GM18507 (cell line): ENCODE measurements around the gene GRIN2A.

Source experiments
- DNase-seq: peaks from one replicate; pipeline ENCODE4 v3.0.0; 2011; ENCODE audit warnings: low read depth; ENCODE audit not compliant: insufficient read length; ENCODE audit errors: extremely low spot score
- FAIRE-seq: peaks from 2 replicates; lab custom pipeline; 2011; peaks lifted over from hg19 to GRCh38; lab: Jason Lieb, UNC

The GRIN2A gene

DNA sequence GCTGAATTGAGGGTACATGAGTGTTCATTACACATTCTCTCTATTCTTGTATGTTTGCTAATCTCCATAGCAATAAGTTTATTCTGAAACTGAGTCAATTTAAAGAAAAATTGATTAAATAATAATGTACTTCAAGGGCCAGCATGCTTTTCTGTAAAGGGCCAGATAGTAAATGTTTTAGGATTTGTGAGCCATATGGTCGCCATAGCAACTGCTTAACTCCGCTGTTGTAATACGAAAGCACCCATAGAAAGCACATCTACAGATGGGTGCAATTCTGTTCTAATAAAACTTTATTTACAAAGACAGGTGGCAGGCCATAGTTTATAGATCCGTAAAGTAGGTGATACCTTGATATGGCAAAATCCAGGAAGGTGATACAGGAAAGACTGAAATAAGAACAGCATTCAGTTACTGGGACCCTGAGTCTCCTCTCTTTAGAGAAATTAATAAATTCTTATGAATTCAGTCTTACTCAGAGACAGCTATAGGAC lies 36.6 kb downstream of the GRIN2A start:
- FAIRE-seq (no peak), DNase-seq (no peak)

DNA sequence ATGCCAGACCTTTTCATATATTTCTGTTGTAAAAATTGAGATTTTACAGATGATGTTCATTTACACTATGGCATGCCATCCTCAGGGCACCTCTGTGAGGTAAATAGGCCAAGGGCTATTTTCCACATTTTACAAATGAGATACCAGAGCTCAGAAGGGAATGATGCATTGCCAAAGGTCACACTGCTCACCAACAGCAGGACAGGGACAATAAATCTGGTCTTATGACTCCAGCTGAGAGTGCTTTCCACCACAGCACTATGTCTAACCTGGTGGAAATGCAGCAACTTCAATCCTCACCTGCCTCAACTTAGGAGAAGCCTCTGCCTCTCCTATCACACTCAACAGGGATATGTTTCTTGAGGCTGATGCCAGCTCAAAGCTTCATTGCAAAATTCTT lies 40.6 kb downstream of the GRIN2A start:
- FAIRE-seq (no peak), DNase-seq (no peak)

DNA sequence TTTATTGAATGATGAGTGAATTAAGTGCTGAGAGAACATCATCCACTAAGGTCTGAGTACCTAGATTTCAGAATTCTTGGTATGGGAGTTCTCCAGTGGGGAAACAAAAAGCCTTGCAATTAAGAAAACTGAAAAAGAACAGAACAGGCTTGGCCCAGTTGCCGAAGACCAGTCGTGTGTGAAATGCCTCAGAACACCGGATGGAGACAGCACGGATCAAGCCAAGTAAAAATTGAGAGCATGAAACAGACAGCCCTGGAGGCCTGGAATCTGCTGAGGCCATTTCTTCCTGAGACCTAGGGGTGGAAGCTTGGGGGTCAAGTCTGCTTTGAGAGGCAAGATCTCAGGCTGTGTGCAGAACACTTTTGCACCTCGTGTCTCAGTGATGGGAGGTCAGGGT lies 43.3 kb downstream of the GRIN2A start:
- DNase-seq (no peak), FAIRE-seq (no peak)

DNA sequence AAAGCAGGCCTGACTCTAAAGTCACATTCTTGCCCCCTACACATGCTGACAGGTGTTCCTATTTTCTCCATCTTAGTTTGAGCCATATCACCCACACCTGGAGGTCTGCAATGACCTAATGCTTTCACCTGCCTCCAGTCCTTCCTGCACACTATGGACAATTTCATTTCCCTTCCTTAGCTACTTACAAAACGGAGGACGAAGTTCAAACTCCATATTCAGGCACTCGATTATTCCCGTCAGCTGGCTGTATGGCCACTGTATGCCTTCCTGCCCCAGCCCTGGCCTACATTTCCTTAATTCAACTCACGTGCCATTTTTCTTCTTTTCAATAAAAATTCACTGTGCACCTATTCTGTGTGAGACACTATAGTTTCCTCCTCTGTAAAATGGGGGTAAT lies 44.9 kb downstream of the GRIN2A start:
- DNase-seq (no peak), FAIRE-seq (no peak)

DNA sequence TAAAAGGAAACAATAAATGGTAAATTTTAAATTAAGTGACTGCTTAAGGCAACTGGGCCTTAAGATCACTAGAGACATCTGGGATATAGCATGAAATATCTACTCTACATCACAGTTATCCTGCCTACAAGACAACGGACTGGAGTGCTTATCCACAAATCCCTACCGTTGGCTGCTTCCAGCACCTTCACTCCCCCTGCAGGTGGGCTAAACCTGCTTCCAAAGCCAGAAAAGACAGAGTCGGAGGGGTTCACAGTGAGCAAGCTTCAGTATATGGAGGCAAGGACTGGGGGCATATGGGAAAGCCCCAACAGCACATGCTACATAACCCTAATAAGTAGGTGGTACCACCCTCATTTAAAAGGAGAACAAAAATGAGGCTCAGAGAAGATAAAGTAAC lies 45.3 kb downstream of the GRIN2A start:
- FAIRE-seq: no peak
- DNase-seq: no peak

DNA sequence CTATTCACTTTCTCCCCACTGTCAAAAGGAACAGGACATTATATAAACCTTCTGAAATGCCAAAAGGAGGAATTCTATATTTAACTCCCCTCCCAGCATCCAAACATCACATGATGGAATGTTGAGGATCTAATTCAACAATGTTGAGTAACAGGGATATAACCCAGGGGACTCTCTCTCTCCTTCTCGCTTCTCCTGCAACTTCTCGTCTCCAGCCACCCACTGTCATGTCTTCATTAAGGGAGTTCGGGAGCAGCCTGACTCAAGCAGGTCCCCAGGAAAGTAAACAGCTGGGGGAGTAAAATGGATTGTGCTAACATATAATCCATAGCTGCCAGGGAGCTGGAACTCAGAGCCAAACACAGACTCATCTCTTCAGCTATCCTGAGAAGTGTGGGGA lies 51.7 kb downstream of the GRIN2A start:
- FAIRE-seq (no peak), DNase-seq (no peak)

DNA sequence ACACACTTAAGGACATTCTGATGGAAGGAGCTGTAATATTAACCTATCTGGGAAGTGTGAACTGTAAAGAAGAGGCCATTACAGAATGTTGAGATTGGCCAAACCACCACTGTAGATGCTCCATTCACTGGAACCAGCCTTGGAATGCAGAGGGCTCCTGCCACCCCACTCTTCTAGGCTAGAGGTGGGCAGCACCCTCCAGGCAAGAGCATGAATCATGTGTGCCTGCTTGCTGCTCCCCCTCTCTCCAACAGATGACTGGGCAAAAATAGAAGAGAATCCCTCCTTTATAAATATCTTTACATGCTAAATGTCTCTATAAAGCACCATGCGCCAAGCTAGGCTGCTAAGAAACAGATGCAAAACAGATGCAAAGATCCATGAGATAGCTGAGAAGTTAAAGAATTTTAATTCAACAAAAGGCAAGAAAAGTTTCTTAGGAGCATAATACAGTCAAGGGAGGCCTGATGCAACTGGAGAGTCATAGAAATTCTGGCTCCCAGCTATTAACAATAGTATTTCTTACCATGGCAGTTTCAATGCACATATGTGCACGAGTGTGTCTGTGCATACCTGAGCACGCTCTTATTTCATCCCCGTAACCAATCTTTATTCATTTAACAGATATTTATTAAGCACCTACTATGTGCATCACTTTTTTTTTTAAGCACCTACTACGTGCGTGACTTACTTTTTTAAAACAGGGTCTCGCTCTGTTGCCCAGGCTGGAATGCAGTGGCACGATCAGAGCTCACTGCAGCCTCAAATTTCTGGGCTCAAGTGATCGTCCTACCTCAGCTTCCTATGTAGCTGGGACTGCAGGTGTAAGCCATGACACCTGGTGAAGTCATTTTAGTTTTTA lies 53.6 kb downstream of the GRIN2A start:
- no peak for DNase-seq
- no peak for FAIRE-seq

DNA sequence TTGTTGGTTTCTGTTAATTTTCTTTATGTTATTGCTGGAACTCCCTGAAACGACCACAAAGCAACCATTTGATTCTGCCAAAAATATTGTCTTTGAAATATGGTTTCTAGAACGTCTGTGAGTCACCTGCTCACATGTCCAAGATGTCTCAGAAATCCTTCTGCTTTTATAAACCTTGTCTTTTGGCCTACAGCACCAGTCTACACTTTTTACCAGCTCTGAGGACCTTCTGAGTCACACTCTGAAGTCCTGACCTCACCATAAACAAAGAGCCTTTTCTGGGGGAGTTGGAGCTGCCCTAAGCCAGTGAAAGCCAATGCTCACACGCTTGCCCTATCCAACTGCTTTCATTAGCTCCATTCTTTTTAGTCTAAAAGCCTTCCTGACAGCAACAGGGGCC lies 55.5 kb downstream of the GRIN2A start:
- FAIRE-seq: no peak

DNA sequence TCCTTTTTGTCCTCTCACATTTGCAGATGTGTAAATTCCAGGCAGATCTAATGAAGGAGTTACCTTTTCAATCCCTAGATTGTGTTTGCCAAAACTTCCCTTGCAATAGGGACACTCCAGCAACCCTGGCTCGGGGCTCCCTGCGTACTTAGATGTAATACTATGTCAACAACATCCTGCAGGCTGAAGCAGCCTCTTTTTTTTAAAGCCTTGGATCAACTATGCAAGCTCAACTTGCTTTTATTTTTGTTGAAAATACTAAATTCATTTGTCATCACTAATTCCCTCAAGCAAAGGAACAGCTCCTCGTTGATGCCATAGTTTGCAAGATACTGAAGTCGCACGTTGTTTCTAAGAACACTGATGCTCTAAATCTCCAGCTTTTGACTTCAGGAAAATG lies 59.1 kb downstream of the GRIN2A start:
- FAIRE-seq (no peak), DNase-seq (no peak)

More for the DNA sequence above, 55.5 kb downstream of the GRIN2A start:
- no peak for DNase-seq

DNA sequence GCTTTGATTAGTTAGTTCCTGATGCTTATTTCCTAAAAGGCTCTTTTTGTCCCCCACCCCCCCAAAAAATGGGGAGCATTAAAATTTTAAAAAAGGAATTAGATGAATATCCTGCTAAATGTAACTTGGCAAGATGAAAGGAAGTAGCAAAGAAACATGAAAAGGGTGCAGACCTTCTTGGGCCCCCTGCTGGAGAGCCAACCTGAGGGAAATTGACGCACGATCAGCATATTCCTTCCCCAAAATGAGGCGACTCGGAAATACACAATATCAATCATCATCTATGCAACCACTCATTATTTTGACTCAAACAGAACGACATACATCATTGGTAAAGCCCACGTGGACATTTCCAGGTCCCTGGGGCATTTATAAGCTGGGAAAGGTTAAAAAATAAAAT lies 59.7 kb downstream of the GRIN2A start:
- DNase-seq (no peak), FAIRE-seq (no peak)

DNA sequence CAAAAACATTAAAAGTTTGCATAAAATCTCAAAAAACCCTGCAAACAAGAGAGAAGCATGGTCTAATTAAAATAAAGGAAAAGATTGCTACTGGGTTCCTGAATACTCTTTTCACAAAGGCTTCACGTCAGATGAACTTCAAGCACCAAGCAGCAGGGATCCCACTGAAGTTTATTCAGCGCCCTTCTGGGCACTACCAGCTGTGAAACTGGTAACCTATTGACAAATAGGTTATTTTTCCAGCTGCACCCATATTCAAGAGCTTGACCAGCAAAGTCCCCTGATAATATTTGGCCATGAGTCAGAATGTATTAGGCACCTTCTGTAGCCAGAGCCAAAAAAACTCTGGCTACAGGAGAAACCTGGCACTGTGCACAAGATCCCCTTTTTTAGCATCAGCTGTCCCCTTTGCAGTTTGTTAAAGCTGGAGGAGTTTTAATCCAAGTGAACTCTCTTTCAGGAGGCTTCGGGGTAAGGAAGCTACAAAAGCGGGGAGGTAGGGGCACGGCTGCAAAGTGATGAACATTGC lies 60.3 kb downstream of the GRIN2A start:
- DNase-seq (no peak), FAIRE-seq (no peak)

DNA sequence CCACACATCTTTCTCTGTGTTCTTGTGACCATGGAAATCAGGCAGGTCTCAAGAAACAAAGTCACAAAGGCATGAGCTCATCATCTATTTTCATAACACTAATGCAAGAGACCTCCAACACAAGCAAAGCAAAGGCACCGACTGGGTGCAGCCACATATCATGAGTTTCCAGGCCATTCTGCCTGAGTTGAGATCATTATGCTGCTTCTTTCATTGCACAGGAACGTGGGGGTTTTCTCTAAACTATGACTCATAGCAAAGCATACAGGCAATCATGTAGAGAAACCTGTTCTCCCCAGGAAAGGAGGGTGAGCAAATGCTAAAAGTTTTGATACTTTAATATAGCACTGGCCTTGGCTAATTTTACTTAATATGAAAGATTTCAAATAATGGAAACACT lies 60.7 kb downstream of the GRIN2A start:
- DNase-seq (no peak), FAIRE-seq (no peak)

DNA sequence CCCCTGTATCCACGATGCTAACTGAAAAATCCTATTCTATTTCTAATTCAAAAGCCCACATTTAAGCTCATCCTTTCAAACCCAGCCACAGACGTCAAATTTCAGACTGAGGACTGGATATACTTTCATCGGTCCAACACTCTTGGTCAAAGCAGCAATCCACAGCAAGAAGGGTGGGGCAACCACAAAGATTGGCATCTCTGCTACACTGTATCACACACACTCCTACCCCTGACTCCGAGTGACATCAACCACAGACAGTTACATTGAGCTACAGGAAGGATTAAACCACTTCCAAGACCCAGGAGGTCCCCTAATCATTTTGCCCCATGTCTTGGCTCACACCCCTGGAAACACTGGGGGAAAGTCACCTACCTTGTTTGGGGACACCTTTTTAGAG lies 61.3 kb downstream of the GRIN2A start:
- DNase-seq: no peak
- FAIRE-seq: no peak

DNA sequence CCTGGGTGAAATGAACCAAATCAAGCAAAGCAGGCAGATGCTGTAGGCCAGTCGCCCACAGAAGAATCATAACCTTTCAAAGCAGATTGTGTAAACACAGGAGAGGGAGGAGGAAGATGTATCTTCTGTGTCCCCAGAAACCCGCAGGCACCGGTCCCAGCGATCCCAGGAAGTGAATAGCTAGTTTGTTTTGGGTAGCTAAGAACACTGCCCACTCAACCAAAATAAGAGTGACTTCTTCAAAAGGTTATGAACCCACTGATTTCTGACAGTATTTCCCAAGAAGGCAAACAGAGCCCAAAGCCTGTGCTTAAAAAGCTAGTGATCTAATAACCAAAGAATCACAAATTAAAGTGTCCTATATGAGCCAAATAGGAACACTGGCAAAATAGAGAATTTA lies 67.8 kb downstream of the GRIN2A start:
- FAIRE-seq: no peak
- no peak for DNase-seq

DNA sequence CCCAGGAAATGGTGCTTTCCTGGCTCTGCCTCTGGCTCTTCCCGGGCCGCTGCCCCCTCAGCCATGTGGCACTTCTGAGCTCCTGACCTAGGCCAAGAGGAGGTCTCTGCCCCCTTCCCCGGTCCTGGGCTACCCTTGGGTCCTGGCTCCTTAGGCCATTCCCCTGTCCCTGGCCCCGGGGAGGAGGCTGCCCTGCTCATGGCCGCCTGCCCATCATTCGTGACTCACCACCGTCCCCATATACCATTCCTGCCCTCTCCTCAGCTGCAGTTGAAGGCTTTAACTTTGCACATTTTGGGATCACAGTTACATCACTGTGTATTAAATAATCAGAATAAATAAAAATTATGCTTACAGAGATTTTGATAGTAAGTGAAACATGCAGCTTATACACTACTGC lies 69.0 kb downstream of the GRIN2A start:
- DNase-seq: no peak
- no peak for FAIRE-seq

DNA sequence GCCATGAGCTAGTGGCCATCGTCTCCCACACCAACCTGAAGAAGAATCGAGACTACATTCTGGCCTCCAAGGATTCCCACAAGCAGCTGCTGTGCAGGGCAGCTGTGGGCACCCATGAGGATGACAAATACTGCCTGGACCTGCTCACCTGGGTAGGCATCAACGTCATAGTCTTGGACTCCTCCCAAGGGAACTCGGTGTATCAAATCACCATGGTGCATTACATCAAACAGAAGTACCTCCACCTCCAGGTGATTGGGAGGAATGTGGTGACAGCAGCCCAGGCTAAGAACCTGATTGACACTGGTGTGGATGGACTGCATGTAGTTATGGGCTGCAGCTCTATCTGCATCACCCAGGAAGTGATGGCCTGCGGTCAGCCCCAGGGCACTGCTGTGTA lies 70.2 kb downstream of the GRIN2A start:
- no peak for FAIRE-seq

DNA sequence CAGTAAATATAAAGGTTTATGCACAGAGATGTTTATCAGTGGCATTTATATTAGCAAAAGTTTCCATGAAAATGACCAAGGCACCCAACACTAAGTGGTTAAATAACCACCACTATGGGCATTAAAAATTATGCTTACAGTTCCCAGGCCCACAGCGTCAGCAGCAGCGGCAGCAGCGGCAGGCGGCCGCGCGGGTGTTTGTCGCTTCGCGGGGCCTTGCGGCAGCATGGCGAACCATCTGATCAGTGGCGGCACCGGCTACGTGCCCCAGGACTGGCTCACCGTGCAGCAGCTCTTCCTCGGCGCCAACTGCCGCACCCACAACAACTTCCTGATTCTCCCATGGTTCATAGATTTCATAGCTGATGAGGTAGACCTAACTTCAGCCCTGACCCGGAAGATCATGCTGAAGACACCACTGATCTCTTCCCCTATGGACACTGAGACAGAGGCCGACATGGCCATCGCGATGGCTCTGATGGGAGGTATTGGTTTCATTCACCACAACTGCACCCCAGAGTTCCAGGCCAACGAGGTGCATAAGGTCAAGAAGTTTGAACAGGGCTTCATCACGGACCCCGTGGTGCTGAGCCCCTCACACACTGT lies 71.0 kb downstream of the GRIN2A start:
- DNase-seq (no peak), FAIRE-seq (no peak)

More for the DNA sequence above, 70.2 kb downstream of the GRIN2A start:
- no peak for DNase-seq

DNA sequence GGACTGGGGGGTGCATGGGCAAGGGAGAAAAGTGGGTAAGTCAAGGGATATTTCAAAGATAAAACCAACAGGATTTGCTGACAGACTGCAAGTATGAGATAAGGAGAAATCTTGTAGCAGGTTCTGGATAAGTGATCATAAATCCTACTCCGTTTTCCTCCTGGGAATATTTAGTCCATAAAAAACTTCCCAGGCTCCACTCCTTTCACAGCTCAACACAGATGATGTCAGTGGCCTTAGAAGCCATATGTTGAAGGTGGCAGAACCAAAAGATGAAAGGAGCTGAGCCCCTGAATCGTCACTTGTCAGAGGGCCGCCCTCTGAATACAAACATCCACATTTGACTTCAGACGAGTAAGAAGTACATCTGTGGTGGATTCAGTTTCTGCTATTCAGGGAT lies 71.7 kb downstream of the GRIN2A start:
- no peak for DNase-seq
- no peak for FAIRE-seq

DNA sequence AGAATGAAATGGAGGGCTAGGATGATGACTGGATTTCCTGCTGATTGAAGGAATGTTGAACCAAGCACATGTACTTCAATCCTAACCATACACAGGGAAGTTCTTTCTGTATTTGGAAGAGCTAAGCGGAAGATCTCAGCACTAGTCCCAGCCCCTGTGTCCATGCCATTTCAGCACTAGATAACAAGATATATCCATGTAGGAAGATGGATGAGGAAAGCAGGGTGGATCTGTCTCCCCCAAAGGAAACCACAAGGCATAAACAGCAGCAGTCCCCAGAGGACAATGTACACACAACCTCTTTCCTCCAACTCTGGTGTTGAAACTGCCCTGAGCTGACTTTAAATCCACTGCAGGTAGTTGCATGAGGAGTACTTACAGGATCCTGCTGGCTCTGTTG lies 75.1 kb downstream of the GRIN2A start:
- no peak for DNase-seq
- FAIRE-seq: no peak

DNA sequence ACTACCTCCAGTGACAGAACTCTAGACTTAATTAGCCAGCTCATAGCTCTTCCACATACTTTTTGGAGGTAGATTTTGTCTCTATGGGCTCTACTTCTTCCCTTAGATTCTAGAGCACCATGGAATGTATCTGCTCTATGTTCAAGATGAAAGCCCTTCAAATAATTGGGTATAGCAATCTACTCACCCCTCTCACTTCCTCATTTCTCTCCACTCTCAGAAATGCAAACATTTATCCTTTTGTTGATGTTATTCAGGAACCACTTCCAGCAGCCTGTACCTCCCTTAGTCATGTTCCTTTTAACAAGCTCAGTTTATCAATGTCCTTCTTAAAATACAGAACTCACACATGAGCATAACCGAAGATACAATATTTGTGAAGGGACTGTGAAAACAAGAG lies 78.5 kb downstream of the GRIN2A start:
- no peak for FAIRE-seq

DNA sequence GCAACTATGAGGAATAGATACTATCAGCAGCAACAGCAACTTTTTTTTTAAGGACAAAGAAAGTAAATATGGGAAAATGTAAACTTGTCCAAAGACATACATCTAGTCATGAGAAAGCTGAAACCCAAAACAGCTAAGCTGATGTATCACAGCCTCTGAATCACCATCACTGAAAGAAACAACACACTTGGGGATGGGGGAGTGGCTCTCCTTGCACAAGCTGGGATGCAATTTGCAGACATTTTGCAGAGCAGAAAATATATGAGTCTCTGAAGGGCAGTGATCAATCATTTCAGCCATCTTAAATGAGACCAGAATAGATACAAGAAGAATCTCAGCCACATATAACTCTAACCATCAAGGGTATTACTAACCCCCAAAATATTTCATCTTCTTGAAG lies 79.1 kb downstream of the GRIN2A start:
- FAIRE-seq (no peak), DNase-seq (no peak)

More for the DNA sequence above, 78.5 kb downstream of the GRIN2A start:
- no peak for DNase-seq
